H1 (cell line): ENCODE data around the gene SHC1. TPM values are rescaled to one million over a fixed set of nuclear protein-coding genes. Genes with fewer than 3 reads are reported as not detected.

Experiments used
- CTCF ChIA-PET: fragments of 300-600 bp; sonication (Branson Sonifier 250); formaldehyde crosslinking; loops from one replicate; lab custom pipeline; 2021; ENCODE audit not compliant: partially characterized antibody; lab: Charles Lee
- POLR2A ChIA-PET: fragments of 300-600 bp; sonication (Branson Sonifier 250); formaldehyde crosslinking; loops from one replicate; lab custom pipeline; 2021; ENCODE audit warnings: inconsistent platforms; ENCODE audit not compliant: partially characterized antibody; lab: Charles Lee
- DNase-seq, 2 experiments: peaks; one replicate each; pipeline versions ENCODE4 v3.0.0 to v3.0.0-alpha.2; 2010 to 2022; ENCODE audit warnings: low spot score in 2 of 2, low read depth in 1 of 2, mixed read lengths in 1 of 2
- FAIRE-seq: peaks from 2 replicates; lab custom pipeline; 2011; peaks lifted over from hg19 to GRCh38; lab: Jason Lieb, UNC
- H2AFZ ChIP-seq: 2 replicates; pipeline ENCODE4 v1.8.1; 2012; ENCODE audit warnings: low read length, inconsistent platforms
- H2AK5ac ChIP-seq: 2 replicates; pipeline ENCODE4 v1.6.1; 2013; ENCODE audit warnings: low read depth, low read length
- H2BK120ac ChIP-seq: replicated peaks from 2 replicates; pipeline ENCODE3; 2013; ENCODE audit warnings: low read depth, low read length, inconsistent platforms
- H2BK12ac ChIP-seq: 2 replicates; pipeline ENCODE4 v1.6.1; 2013; ENCODE audit warnings: low read depth, low read length
- H2BK15ac ChIP-seq: 2 replicates; pipeline ENCODE4 v1.6.1; 2013; ENCODE audit warnings: low read length
- H2BK20ac ChIP-seq: 2 replicates; pipeline ENCODE4 v1.6.1; 2013; ENCODE audit warnings: low read length
- H2BK5ac ChIP-seq: 2 replicates; pipeline ENCODE4 v1.6.1; 2013; ENCODE audit warnings: low read depth, low read length
- H3K14ac ChIP-seq: 2 replicates; pipeline ENCODE4 v1.6.1; 2013; ENCODE audit warnings: inconsistent platforms; ENCODE audit not compliant: insufficient read length
- H3K18ac ChIP-seq: 2 replicates; pipeline ENCODE4 v1.6.1; 2013; ENCODE audit warnings: low read length; ENCODE audit errors: extremely low read depth
- H3K23ac ChIP-seq: 2 replicates; pipeline ENCODE4 v1.6.1; 2013; ENCODE audit warnings: inconsistent platforms; ENCODE audit not compliant: insufficient read length
- H3K23me2 ChIP-seq: 2 replicates; pipeline ENCODE4 v1.6.1; 2013; ENCODE audit warnings: low read depth, low read length
- H3K27ac ChIP-seq: 2 replicates; pipeline ENCODE4 v1.6.1; 2011; ENCODE audit warnings: low read depth, low read length, inconsistent platforms
- H3K27me3 ChIP-seq, 4 experiments: replicated peaks in 1 of 4; 1 replicate in 1 of 4; 2 replicates in 3 of 4; pipeline versions ENCODE4 v1.6.1 to v1.8.1; 2011 to 2013; ENCODE audit warnings: low read length in 3 of 4, mild to moderate bottlenecking in 3 of 4, inconsistent platforms in 2 of 4, mixed read lengths in 2 of 4, moderate library complexity in 1 of 4; ENCODE audit not compliant: control insufficient read depth in 3 of 4, insufficient read depth in 3 of 4; ENCODE audit errors: extremely low read depth in 1 of 4
- H3K36me3 ChIP-seq, 4 experiments: 2 replicates each; pipeline versions ENCODE4 v1.6.1 to v1.8.1; 2011 to 2013; ENCODE audit warnings: mild to moderate bottlenecking in 4 of 4, low read length in 3 of 4, moderate library complexity in 2 of 4, control low read depth in 1 of 4, inconsistent platforms in 1 of 4; ENCODE audit not compliant: insufficient read depth in 4 of 4, control insufficient read depth in 2 of 4
- H3K4ac ChIP-seq: replicated peaks from 2 replicates; pipeline ENCODE3; 2013; ENCODE audit warnings: low read length, low read depth, mixed read lengths, inconsistent platforms; ENCODE audit not compliant: insufficient read length
- H3K4me1 ChIP-seq, 4 experiments: replicated peaks in 1 of 4; 1 replicate in 1 of 4; 2 replicates in 3 of 4; pipeline versions ENCODE4 v1.6.1 to v1.8.1; 2011 to 2013; ENCODE audit warnings: low read length in 3 of 4, inconsistent platforms in 2 of 4, mixed read lengths in 1 of 4; ENCODE audit not compliant: insufficient read depth in 4 of 4, control insufficient read depth in 3 of 4
- H3K4me2 ChIP-seq, 2 experiments: 2 replicates each; pipeline versions ENCODE4 v1.6.1 to v1.8.1; 2011 to 2013; ENCODE audit warnings: low read depth in 2 of 2, low read length in 2 of 2, control low read depth in 1 of 2, inconsistent platforms in 1 of 2, mild to moderate bottlenecking in 1 of 2; ENCODE audit not compliant: insufficient read depth in 1 of 2
- H3K4me3 ChIP-seq, 4 experiments: fragments of 200-600, 300-600 bp in 1 of 4; sonication (generic), shearing (Covaris generic), sonication (Bioruptor Twin) in 1 of 4; 2 replicates each; pipeline versions ENCODE4 v1.5.1 to v1.8.1; 2011 to 2016; ENCODE audit warnings: low read length in 4 of 4, low read depth in 3 of 4, control low read depth in 2 of 4, inconsistent platforms in 2 of 4, mild to moderate bottlenecking in 2 of 4, mixed read lengths in 1 of 4, moderate library complexity in 1 of 4; ENCODE audit not compliant: insufficient read depth in 2 of 4; ENCODE audit errors: extremely low read depth in 1 of 4
- H3K56ac ChIP-seq: replicated peaks from 2 replicates; pipeline ENCODE3; 2013; ENCODE audit warnings: low read depth, mild to moderate bottlenecking, mixed read lengths, low read length, inconsistent platforms; ENCODE audit not compliant: insufficient read length
- H3K79me1 ChIP-seq: 2 replicates; pipeline ENCODE4 v1.6.1; 2013; ENCODE audit warnings: low read depth, low read length, control low read depth
- H3K79me2 ChIP-seq, 2 experiments: 2 replicates each; pipeline versions ENCODE4 v1.6.1 to v1.8.1; 2012 to 2013; ENCODE audit warnings: low read length in 2 of 2, mild to moderate bottlenecking in 2 of 2, inconsistent platforms in 1 of 2; ENCODE audit not compliant: insufficient read depth in 2 of 2, control insufficient read depth in 1 of 2
- H3K9ac ChIP-seq, 4 experiments: replicated peaks in 1 of 4; 1 replicate in 1 of 4; 2 replicates in 3 of 4; pipeline versions ENCODE4 v1.6.1 to v1.8.1; 2011 to 2013; ENCODE audit warnings: low read depth in 3 of 4, low read length in 3 of 4, control low read depth in 2 of 4, mild to moderate bottlenecking in 2 of 4, moderate library complexity in 2 of 4, inconsistent platforms in 1 of 4; ENCODE audit errors: extremely low read depth in 1 of 4
- H3K9me3 ChIP-seq, 2 experiments: 2 replicates each; pipeline versions ENCODE4 v1.6.1 to v1.8.1; 2012 to 2013; ENCODE audit warnings: mild to moderate bottlenecking in 2 of 2, moderate library complexity in 2 of 2, control low read depth in 1 of 2, inconsistent platforms in 1 of 2, low read depth in 1 of 2, low read length in 1 of 2, mixed read lengths in 1 of 2; ENCODE audit not compliant: insufficient read depth in 2 of 2
- H4K20me1 ChIP-seq, 2 experiments: replicated peaks in 1 of 2; 2 replicates each; pipeline versions ENCODE3 to v1.8.1; 2011 to 2013; ENCODE audit warnings: inconsistent platforms in 2 of 2, low read length in 2 of 2, mild to moderate bottlenecking in 1 of 2; ENCODE audit not compliant: insufficient read depth in 2 of 2, control insufficient read depth in 1 of 2
- H4K5ac ChIP-seq: 2 replicates; pipeline ENCODE4 v1.6.1; 2013; ENCODE audit warnings: low read length, low read depth, mixed read lengths, inconsistent platforms; ENCODE audit not compliant: insufficient read length
- H4K8ac ChIP-seq: 2 replicates; pipeline ENCODE4 v1.8.0; 2013; ENCODE audit warnings: mild to moderate bottlenecking, moderate library complexity, low read length, inconsistent platforms; ENCODE audit not compliant: insufficient read depth; ENCODE audit errors: extremely low read depth
- H4K91ac ChIP-seq: replicated peaks from 2 replicates; pipeline ENCODE3; 2013; ENCODE audit warnings: low read length, mixed read lengths, inconsistent platforms; ENCODE audit not compliant: insufficient read length
- JUND ChIP-seq: IDR thresholded peaks from 2 replicates; pipeline ENCODE4 v1.6.1; 2011; ENCODE audit warnings: mild to moderate bottlenecking, improper control_type of control experiment, low read length
- WGBS, 2 experiments: shearing (Covaris generic) in 1 of 2; methylation state at CpG; one replicate each; pipeline versions ENCODE4 v1.1.6 to v1.1.7; 2013 to 2015; ENCODE audit warnings: low lambda C conversion rate in 2 of 2, mixed read lengths in 2 of 2, inconsistent platforms in 1 of 2, low coverage in 1 of 2, missing lambda C conversion rate in 1 of 2; ENCODE audit not compliant: insufficient replicate concordance in 2 of 2, insufficient coverage in 1 of 2, insufficient read length in 1 of 2; ENCODE audit errors: extremely low coverage in 1 of 2, missing lambda C conversion rate in 1 of 2; 5-methylcytosine and 5-hydroxymethylcytosine counted together
- polyA plus RNA-seq, 7 experiments: library from polyadenylated mRNA; depleted of rRNA in 3 of 7; stranded (reverse) in 5 of 7; unstranded in 2 of 7; fragments of >200 nt in 5 of 7; fragments of 200-250 nt in 2 of 7; gene quantifications; 1 replicate in 5 of 7; 2 replicates in 1 of 7; 4 replicates in 1 of 7; pipeline versions ENCODE4 v1.2.1 to v1.2.3, GENCODE V29; 2011 to 2013; ENCODE audit warnings: missing spikeins in 2 of 7, mixed read lengths in 2 of 7
- total RNA-seq: library from RNA; stranded (reverse); fragmentation: NEBNext Ultra II Directional; extraction: Animal tissue kit (Norgen Biotek cat#: 25700); gene quantifications from 2 replicates; pipeline ENCODE4 v1.2.1, GENCODE V29; 2021

Gene SHC1
- total and polyA plus RNA-seq, 2 of the 8 experiments (the other 6 are each of a cell fraction or from before 2014, with no cell fraction given) = 177 to 212 TPM

- Histone ChIP-seq H3K4me1 (peaks cover 4 to 27% (median 8%) of the 10 kb centered on the region in 4 experiments), H3K9ac (no peak overlapping the region)
- CTCF ChIA-PET = interaction anchor here (1.7 to 9.8 kb wide), 3 partner anchors 12 to 126 kb away, joined by 4 to 132 read pairs (median 13); partner anchors contain the start of genes LENEP and SHC1
- TF ChIP-seq JUND = no peak
Observed at GRCh38 chr1:154958681-154959425, 11.7 kb downstream of the SHC1 start.

More at GRCh38 chr1:154958681-154959425, 11.7 kb downstream of the SHC1 start:
- DNase-seq (no peak), FAIRE-seq (no peak)
- H2BK15ac ChIP-seq = no peak overlapping the region
- H3K4me2 ChIP-seq = no peak overlapping the region
- H3K36me3 ChIP-seq = peaks cover 10 to 14% (median 13%) of the 10 kb centered on the region in 4 experiments; a peak in 7 of 8 replicates
- no peak overlapping the region for H4K91ac ChIP-seq
- no peak overlapping the region for H2AFZ ChIP-seq
- H4K8ac ChIP-seq = no peak overlapping the region
- H3K9me3 ChIP-seq = no peaks in the 10 kb centered on the region
- H3K56ac ChIP-seq = no peak overlapping the region
- H4K5ac ChIP-seq = no peak overlapping the region
- H2BK20ac ChIP-seq = no peak overlapping the region
- no peak overlapping the region for H2BK120ac ChIP-seq
- H3K23me2 ChIP-seq = peaks cover 5% of the 10 kb centered on the region
- no peak overlapping the region for H2AK5ac ChIP-seq
- H3K79me2 ChIP-seq = peaks cover 0 to 17% of the 10 kb centered on the region in 2 experiments
- no peak overlapping the region for H3K14ac ChIP-seq
- no peak overlapping the region for H3K27ac ChIP-seq
- POLR2A ChIA-PET = interaction anchor here (0.7 to 18.6 kb wide), 3 partner anchors 13 to 25 kb away, joined by 3 to 662 read pairs (median 5); partner anchors contain the start of genes CKS1B, FLAD1, LENEP and PMVK
- peaks cover 5% of the 10 kb centered on the region for H3K79me1 ChIP-seq
- H3K4ac ChIP-seq = no peak overlapping the region
- no peaks in the 10 kb centered on the region; a peak in 1 of 7 replicates for H3K27me3 ChIP-seq
- 93% methylated on average over 16 of the region's 16 CpGs; no CpG with 5 or more reads in 1 of the 2 experiments for WGBS, 2 experiments
- H4K20me1 ChIP-seq = peaks cover 1 to 9% of the 10 kb centered on the region in 2 experiments
- H3K23ac ChIP-seq = no peak overlapping the region
- no peak overlapping the region for H2BK12ac ChIP-seq
- no peak overlapping the region for H3K18ac ChIP-seq
- no peak overlapping the region for H3K4me3 ChIP-seq
- no peak overlapping the region for H2BK5ac ChIP-seq
